ENCODE results near the gene SMIM32.

Gene SMIM32

DNA sequence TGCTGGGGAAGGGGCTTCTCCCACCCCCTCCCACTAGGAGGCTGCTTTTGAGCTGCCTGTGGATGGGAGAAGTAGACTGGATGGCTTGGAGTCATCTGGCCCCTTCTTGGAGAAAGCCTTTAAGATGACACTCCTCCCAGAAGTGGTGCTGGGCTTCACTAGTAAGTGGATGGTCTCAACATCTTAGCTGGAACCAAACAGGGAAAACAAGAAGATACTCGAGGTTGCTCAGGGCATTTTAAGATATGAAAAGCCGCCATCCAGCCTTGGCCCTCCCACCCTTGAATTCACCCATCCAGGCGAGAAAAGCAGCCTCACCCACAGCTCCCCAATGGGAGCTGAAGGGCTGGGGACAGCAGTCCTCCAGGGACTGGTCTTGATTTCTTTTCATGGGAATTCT lies 7.8 kb upstream of the SMIM32 start:
- Histone ChIP-seq H3K27ac (ENCODE audit: poor library complexity, severe bottlenecking) (no peak overlapping the region), H3K36me3 (ENCODE audit: low read depth) (no peaks in the 10 kb centered on the region), H3K4me1 (ENCODE audit: insufficient read depth, poor library complexity, severe bottlenecking) (no peaks in the 10 kb centered on the region), H3K27me3 (ENCODE audit: insufficient read depth, poor library complexity, severe bottlenecking) (no peaks in the 10 kb centered on the region), H3K4me3 (ENCODE audit: severe bottlenecking) (no peak overlapping the region), H3K9me3 (ENCODE audit: severe bottlenecking) (no peaks in the 10 kb centered on the region)
- ATAC-seq (ENCODE audit: low read depth) (no peak), DNase-seq (ENCODE audit: low spot score) (no peak)
- TF ChIP-seq, protein P1, sequence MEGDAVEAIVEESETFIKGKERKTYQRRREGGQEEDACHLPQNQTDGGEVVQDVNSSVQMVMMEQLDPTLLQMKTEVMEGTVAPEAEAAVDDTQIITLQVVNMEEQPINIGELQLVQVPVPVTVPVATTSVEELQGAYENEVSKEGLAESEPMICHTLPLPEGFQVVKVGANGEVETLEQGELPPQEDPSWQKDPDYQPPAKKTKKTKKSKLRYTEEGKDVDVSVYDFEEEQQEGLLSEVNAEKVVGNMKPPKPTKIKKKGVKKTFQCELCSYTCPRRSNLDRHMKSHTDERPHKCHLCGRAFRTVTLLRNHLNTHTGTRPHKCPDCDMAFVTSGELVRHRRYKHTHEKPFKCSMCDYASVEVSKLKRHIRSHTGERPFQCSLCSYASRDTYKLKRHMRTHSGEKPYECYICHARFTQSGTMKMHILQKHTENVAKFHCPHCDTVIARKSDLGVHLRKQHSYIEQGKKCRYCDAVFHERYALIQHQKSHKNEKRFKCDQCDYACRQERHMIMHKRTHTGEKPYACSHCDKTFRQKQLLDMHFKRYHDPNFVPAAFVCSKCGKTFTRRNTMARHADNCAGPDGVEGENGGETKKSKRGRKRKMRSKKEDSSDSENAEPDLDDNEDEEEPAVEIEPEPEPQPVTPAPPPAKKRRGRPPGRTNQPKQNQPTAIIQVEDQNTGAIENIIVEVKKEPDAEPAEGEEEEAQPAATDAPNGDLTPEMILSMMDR (IDR thresholded peaks at IDR 0.05; ENCODE audit: poor library complexity, severe bottlenecking) = no peak

DNA sequence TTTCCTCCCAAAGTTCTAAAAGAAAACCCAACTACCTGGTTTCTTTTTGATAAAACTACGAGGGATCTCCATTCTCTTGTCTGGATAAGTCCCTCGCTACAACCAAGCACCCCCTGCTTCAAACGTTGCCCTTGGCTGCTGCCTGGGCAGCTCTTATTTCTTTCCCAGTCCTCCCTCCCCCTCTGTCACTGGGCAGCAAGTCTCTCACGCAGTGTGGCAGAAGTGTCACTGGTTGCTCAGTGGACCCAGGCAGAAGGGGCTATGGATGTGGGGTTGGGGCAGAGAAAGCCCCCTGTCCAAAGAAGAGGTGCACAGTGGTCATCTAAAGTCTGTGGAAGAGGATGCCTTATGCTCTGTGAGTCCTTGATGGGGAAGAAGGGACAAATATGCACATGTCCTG lies 7.2 kb upstream of the SMIM32 start:
- TF ChIP-seq, protein P1 (IDR thresholded peaks at IDR 0.05; ENCODE audit: poor library complexity, severe bottlenecking) = no peak
- no peaks in the 10 kb centered on the region for H3K27me3 ChIP-seq (ENCODE audit: insufficient read depth, poor library complexity, severe bottlenecking)
- H3K9me3 ChIP-seq (ENCODE audit: severe bottlenecking) = no peaks in the 10 kb centered on the region
- H3K4me1 ChIP-seq (ENCODE audit: insufficient read depth, poor library complexity, severe bottlenecking) = no peaks in the 10 kb centered on the region
- H3K27ac ChIP-seq (ENCODE audit: poor library complexity, severe bottlenecking) = no peak overlapping the region
- ATAC-seq (ENCODE audit: low read depth) (no peak), DNase-seq (ENCODE audit: low spot score) (peak; percentile 42)
- no peak overlapping the region for H3K4me3 ChIP-seq (ENCODE audit: severe bottlenecking)
- H3K36me3 ChIP-seq (ENCODE audit: low read depth) = no peaks in the 10 kb centered on the region

DNA sequence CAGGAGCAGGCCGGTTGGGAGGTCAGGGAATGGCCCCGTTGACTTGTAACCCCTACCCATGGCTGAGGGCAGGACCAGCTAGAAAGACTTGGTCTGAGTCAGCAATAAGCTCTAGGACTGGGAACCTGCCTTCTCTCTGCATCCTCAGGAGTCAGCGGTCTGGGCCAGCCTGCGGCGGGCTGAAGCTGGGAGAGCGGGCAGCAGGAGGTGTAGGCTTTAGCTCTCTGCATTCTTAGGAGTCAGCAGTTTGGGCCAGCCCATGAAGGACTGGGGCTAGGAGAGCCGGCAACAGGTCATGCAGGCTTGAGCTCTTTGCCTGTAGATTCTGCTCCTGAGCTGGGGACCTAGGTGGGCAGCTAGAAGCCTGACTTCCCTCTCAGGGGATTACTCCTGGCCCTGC lies 6.4 kb upstream of the SMIM32 start:
- Histone ChIP-seq H3K9me3 (ENCODE audit: severe bottlenecking) (no peaks in the 10 kb centered on the region), H3K4me3 (ENCODE audit: severe bottlenecking) (no peak overlapping the region), H3K4me1 (ENCODE audit: insufficient read depth, poor library complexity, severe bottlenecking) (no peaks in the 10 kb centered on the region), H3K27me3 (ENCODE audit: insufficient read depth, poor library complexity, severe bottlenecking) (peaks cover 3% of the 10 kb centered on the region), H3K27ac (ENCODE audit: poor library complexity, severe bottlenecking) (no peak overlapping the region), H3K36me3 (ENCODE audit: low read depth) (no peaks in the 10 kb centered on the region)
- DNase-seq (ENCODE audit: low spot score) = no peak
- TF ChIP-seq, protein P1 (IDR thresholded peaks at IDR 0.05; ENCODE audit: poor library complexity, severe bottlenecking) = no peak
- ATAC-seq (ENCODE audit: low read depth) = no peak

DNA sequence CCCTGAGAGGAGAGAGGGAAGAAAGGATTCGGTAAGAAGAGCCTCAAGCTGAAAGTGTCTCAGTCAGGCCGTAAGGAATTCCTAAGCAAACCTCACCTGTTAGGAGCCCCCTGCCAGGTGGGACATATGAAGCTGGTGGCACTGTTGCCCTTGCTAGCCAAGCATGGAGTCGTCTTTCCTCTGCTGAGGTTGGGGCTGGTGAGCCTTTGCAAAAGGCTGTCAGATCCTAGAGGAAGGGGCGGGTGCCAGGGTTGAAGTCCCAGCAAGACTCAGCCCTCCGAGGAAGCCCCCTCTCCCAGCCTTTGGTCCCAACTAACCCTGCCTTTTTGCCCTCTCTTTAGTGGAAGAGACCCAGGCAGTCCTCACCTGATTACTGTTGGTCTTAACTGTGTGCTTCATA lies 5.5 kb upstream of the SMIM32 start:
- Histone ChIP-seq H3K27me3 (ENCODE audit: insufficient read depth, poor library complexity, severe bottlenecking) (peaks cover 12% of the 10 kb centered on the region), H3K4me3 (ENCODE audit: severe bottlenecking) (no peak overlapping the region), H3K36me3 (ENCODE audit: low read depth) (no peaks in the 10 kb centered on the region), H3K4me1 (ENCODE audit: insufficient read depth, poor library complexity, severe bottlenecking) (no peaks in the 10 kb centered on the region), H3K9me3 (ENCODE audit: severe bottlenecking) (no peaks in the 10 kb centered on the region), H3K27ac (ENCODE audit: poor library complexity, severe bottlenecking) (no peak overlapping the region)
- TF ChIP-seq, protein P1 (IDR thresholded peaks at IDR 0.05; ENCODE audit: poor library complexity, severe bottlenecking) = no peak
- no peak for ATAC-seq (ENCODE audit: low read depth)
- DNase-seq (ENCODE audit: low spot score) = no peak

DNA sequence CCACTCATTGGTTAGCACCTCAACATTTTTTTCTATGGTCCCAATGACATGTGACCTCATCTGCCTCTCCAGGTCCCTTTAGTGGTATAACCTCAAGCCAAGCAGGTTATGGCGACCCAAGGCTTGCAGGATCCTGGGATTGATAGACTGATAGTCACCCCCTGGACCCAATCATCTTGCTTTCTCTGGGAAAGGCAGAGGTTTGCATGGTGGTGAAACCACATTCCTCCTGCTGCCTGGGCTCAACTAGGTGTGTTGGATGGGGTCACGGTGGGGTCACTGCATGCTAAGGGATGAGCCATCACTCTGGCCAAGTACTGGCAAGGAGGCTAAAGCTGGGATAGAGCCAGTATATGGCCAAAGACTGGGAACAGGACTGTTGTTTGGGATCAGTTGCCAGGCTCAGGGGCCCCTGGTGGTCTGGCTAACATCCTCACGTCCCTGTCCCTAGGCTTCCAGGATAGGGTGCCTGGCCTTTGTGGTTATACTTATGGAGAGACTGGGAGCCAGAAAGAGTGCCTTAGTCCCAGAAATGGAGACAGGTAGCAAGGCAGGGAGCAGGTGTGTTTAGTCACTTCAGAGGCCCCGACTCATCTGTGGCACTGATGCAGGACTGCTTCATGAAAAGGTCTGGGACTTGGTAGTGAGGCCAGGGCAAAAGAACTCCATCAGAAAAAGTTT lies 4.6 kb upstream of the SMIM32 start:
- no peaks in the 10 kb centered on the region for H3K9me3 ChIP-seq (ENCODE audit: severe bottlenecking)
- H3K27ac ChIP-seq (ENCODE audit: poor library complexity, severe bottlenecking) = no peak overlapping the region
- H3K36me3 ChIP-seq (ENCODE audit: low read depth) = no peaks in the 10 kb centered on the region
- peak; percentile 4; the same call in 1 of the 3 replicates for ATAC-seq (ENCODE audit: low read depth)
- no peak for DNase-seq (ENCODE audit: low spot score)
- H3K27me3 ChIP-seq (ENCODE audit: insufficient read depth, poor library complexity, severe bottlenecking) = peaks cover 21% of the 10 kb centered on the region
- H3K4me1 ChIP-seq (ENCODE audit: insufficient read depth, poor library complexity, severe bottlenecking) = no peaks in the 10 kb centered on the region
- TF ChIP-seq, protein P1 (IDR thresholded peaks at IDR 0.05; ENCODE audit: poor library complexity, severe bottlenecking) = no peak
- no peak overlapping the region for H3K4me3 ChIP-seq (ENCODE audit: severe bottlenecking)
